GM23248 (cell line): ENCODE data around the gene YAF2.

Experiments
- EZH2 ChIP-seq: fragments of 200-600 bp; sonication (generic); IDR thresholded peaks from 2 replicates; pipeline ENCODE4 v1.6.1; 2018; ENCODE audit warnings: antibody characterized with exemption, mild to moderate bottlenecking; ENCODE audit not compliant: insufficient read depth, poor library complexity, severe bottlenecking
- EZH2phosphoT487 ChIP-seq: fragments of 200-600 bp; sonication (generic); IDR thresholded peaks from 2 replicates; pipeline ENCODE4 v1.6.1; 2018; ENCODE audit warnings: antibody characterized with exemption, moderate library complexity, mild to moderate bottlenecking, low read depth; ENCODE audit not compliant: insufficient read depth

DNA sequence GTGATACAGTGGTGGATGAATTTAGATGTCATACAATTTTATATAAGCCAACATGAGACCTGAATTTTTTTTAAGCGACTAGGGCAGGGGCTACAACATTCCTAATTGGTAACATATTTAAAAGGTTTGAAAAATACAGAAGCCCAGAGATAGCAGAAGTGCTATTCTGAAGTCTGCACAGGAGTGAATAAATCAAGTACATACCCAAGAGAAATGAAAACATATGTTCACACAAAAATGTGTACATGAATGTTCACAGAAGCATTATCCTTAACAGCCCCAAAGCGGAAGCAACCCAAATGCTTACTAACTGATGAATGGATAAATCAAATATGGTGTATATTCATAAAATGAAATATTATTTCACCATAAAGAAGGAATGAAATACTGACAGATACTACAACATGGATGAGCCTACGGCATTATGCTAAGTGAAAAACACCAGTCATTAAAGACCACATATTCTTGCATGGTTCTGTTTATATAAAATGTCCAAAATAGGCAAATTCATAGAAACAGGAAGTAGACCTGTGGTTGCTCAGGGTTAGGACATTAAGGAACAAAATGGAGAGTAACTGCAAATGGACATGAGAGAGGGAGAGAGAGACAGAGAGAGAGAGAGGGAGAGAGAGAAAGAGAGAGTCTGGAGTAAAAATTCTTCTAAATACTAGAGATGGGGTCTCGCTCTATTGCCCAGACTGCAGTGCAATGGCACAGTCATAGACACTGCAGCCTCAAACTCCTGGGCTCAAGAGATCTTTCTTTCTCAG is 65.4 kb downstream of the YAF2 start:
- no peak for TF ChIP-seq EZH2phosphoT487
- no peak for TF ChIP-seq EZH2
